ENCODE measurements around the gene COL6A1.

COL6A1 gene

GRCh38 chr21:46007492-46007868 is 25.9 kb downstream of the COL6A1 start:
- no peak for DNase-seq

DNA sequence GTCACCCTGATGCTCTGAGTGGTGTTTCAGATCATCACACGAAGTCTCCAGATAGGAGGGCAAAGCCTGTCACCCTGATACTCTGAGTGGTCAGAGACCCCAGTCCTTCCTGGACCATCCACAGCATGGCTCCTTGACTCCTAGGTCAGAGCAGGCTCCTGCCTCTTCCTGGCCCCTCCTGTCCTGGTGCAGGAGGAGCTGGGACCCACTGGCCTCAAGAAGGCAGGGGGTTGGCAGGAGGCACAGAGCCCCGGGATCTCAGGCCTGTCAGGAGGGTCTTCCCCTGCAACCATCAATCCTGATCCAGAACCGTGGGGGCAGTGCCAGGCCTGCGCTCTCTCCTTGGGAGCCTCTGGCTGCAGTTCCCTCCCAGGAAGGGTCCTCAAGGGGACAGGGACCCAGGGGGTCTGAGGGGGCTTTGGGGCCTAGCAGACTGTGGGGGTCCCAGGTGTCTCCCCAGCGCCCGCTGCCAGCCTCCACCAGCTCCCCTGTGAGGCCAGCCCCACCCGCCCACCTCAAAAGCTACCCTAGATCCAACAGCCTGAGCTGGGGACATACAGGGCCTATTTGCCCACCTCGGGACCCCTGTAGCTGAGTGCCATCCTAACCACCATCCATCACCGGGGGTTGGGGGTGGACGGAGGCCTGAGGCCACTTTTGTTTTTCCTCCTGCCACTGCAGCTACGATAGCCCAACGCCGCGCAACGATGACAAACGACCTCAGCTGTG is 27.5 kb downstream of the COL6A1 start:
- DNase-seq = no peak

DNA sequence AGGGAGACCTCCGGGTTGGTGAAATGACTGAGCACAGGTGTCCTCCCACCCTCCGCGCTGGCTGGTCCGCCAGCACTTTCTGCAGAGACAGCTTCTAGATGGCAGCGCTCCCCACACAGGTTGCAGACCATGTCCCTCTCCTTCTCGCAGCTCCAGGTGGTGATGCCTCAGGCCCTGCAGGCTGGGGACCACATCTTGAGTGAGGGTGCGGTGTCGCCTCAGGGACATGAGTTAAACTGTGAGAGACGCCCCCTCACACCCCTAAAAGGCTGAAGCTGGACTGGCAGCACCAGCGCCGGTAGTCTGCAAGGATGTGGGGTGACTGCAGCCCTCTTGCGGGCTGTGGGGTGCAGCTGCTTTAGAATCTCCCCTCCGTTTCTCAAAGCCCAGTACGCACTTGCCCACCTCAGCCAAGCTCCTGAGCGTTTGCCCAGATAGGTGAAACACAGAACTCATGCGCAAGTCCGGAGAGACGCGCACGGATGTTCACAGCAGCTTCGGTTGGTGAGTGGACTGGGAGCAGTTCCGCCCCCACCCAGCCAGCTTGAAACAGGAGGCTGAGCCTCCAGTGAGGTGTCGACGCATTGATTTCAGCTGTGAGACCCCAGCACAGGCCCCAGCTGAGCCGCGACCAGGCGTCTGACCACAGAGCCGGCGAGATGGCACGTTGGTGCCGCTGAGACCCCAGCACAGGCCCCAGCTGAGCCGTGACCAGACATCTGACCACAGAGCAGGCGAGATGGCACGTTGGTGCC is 28.6 kb downstream of the COL6A1 start:
- DNase-seq = no peak

DNA sequence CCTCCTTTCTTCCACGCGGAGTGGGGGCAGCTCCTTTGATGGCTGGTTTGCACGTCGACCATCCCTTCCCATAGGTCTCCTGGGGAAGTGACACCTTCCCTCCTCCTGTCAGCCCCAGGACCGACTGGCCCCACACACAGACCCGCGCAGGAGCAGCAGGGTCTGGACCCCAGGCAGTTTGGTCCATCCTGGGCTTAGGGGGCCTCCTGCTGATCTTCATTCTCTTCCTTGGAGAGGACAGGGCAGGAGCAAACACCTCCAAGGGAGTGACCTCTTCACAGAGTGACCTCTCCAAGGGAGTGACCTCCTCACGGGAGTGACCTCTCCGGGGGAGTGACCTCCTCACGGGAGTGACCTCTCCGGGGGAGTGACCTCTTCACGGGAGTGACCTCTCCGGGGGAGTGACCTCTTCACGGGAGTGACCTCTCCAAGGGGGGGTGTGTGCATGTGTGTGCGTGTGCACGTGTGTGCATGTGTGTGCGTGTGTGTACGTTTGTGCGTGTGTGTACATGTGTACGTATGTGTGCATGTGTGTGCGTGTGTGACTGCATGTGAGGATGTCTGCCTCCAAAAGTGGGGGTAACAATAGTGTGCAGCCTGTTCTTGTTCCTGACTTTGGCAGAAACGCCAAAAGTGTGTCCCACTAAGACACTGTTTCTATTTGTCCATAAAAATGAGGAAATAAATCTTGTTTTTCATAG is 29.8 kb downstream of the COL6A1 start:
- no peak for DNase-seq

DNA sequence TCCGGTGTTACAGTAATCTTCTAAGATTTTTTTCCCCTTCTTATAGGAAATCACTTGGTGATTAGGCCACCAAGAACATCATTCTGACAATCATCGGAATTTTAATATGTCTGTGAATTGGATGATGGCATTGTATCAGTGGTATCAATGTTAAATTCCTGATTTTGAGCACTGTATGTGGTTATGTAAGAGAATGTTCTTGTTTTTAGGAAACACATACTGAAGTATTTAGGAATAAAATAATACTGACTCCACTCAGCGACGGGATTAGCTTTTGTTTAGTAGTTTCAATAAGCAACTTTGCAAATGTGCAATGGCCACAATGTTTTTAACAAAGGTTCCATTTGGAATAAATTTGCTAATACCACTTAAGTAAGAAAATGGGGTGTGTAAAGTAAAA is 30.6 kb downstream of the COL6A1 start:
- DNase-seq = no peak

GRCh38 chr21:46014828-46015227 is 33.3 kb downstream of the COL6A1 start:
- no peak for DNase-seq

DNA sequence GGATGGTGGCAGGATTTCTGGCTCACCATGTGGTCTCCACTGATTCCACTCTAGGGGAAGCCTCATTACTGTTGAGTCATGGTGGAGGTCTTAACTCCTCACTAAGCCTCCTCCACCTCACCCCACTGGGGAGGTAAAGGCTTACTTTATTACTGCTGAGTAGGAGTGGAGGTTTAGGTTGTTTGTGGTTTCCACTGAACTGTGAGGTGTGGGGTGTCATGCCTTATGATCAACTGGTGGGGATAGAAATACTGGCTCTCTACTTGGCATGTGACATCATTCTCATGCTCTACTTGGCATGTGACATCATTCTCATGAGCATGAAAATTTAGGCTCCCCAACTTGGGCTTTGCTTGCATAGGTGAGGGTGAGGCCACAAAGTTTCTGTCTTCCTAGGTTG is 35.6 kb downstream of the COL6A1 start:
- DNase-seq = no peak

DNA sequence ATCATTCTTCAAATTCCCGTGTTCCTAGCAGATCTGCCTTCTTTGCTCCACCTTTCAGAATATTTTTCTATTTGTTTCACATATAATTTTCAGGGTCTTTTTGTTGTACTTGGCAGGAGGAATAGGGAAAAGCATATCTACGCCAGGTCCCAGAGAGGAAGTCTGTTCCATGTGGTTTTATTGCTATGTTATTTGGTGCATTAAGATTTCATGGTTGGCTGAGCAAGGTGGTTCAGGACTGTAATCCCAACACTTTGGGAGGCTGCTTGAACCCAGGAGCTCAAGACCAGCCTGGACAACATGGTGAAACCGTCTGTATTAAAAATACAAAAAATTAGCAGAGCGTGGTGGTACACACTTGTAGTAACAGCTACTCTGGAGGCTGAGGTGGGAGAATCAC is 36.1 kb downstream of the COL6A1 start:
- DNase-seq = no peak

DNA sequence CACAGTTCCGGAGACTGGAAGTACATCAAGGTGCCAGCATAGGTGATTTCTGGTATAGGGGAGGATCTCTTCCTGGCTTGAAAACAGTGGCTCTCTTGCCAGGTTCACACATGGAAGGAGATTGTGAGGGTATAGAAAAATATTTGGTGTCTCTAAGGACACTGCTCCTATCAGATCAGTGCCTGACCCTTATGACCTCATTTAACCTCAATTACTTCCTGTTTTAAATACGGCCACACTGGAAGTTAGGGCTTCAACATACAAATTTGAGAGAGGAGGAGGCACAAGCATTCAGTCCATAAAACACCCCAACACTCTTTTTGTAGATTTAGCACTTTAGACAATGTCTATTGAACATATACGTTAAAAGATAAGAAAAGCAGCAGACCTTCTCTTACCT is 37.0 kb downstream of the COL6A1 start:
- DNase-seq = no peak

DNA sequence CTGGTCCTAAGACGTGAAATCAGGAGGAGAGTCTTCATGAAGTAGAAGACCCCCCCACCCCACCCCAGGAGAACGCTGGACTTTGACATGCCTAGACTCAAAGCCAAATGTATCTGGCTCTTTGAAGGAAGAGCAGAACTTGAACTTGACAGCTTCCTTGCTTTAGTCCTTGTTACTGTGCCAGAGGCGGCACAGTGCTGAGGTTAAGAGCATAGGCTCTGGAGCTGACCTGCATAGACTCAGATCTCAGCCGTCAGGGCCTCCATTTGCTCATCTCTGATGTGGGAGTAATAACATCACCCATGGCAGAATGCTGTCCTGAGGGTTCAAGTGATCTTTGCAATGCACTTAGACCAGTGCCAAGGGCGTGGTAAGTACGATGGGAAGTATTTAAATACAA is 39.0 kb downstream of the COL6A1 start:
- DNase-seq = no peak

DNA sequence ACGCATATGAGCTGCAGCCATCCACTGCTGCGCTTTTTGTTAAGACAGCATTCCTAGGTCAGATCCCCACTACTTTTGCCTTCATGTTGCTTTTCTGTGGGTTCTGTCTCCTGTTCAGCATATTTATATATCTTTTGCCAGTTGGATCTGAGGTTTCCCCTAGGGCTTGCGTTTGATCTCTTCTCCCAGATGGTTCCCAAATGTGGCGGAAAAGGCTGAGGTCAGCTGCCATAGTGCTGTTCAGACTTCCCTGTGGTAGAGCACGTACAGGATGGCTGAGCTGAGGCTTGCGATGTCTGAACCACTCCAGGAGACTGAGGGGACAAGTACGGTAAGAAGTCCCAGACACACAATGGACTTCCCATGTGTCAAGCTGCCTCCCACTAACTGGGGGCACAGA is 39.8 kb downstream of the COL6A1 start:
- no peak for DNase-seq

DNA sequence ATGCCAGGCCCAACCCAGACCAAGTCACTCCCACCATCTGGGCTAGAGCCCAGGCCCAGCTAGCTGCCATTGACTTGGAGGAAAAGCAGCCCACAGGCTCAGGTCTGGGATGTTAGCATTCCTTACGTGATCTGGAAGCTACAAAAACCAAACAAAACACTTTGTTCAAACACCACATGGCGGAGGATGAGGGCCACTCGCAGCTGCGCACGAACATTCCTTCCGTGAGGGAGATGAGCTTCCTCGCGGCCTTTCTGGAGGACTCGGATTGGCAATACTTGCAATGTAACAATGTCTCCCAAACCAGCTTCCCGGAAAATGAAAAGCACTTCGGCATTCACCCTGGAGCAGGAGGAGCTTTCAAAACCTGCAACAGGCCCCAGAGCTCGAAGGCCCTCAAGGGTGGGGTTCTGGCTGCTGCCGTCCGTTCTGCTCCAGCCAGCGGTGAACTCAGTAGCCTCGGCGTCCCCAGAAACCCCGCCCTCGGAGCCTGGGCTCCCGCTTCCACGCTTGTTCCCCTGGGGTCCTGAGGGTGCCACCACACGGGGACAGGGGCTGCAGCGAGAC is 40.5 kb downstream of the COL6A1 start:
- no peak for DNase-seq

GRCh38 chr21:46022551-46023525 is 41.3 kb downstream of the COL6A1 start:
- no peak for DNase-seq

GRCh38 chr21:46023555-46023954 is 42.0 kb downstream of the COL6A1 start:
- DNase-seq = no peak

- no peak for DNase-seq
These were observed 42.6 kb downstream of the COL6A1 start for GRCh38 chr21:46024141-46024540.

DNA sequence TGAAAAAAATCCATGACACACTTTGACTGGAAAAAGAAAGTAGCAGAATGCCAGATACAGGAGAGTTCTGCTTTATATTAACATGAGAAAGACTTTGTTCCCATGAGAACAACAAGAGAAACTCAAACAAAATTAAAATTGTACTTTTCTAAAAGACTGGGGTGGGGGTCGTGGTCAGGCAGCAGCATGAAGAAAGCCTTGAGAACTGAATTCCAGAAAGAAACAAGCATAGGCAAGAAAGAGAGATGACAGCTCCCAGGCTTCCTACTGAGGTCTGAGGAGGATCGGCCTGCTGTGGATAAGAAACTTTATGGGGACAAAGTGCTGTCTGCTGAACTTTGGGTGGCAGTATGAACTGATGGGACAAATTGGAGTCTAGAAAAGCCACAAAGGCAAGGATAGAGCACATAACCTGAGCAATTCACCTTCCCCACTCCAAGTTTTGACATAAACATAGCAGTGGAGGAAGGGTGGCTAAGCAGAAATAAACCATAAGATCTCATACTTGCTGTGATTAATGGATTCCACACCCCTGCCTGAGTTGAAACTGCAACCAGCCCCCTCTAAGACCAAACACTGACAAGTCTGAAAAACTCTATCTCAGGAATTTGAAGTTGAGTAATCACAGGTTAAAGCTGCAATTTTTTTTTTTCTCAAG is 43.7 kb downstream of the COL6A1 start:
- no peak for DNase-seq

GRCh38 chr21:46027851-46028493 is 46.4 kb downstream of the COL6A1 start:
- no peak for DNase-seq

DNA sequence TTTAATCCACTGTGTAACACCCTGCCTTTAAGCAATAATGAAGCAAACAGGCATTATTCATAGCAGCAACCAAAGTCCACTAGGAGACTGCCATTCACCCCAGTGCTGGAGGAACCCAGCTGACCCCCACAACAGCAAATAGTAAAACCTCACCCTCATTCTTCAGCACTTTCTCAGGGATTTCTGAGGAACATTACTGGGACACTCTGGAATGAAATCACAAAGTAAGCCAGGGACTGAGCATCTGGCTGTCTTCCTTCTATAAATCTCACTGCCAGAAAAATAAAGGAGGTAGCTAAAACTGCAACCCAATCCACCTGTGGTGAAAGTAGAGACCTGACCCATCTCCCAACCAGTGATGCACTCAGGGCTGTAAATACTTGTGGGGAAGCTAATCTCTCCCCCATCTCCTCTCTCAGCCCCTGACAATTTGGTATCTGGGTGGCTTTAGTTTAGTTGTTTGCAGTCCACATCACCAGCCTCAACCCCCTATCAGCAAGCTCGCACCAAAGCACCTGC is 47.1 kb downstream of the COL6A1 start:
- DNase-seq = no peak

DNA sequence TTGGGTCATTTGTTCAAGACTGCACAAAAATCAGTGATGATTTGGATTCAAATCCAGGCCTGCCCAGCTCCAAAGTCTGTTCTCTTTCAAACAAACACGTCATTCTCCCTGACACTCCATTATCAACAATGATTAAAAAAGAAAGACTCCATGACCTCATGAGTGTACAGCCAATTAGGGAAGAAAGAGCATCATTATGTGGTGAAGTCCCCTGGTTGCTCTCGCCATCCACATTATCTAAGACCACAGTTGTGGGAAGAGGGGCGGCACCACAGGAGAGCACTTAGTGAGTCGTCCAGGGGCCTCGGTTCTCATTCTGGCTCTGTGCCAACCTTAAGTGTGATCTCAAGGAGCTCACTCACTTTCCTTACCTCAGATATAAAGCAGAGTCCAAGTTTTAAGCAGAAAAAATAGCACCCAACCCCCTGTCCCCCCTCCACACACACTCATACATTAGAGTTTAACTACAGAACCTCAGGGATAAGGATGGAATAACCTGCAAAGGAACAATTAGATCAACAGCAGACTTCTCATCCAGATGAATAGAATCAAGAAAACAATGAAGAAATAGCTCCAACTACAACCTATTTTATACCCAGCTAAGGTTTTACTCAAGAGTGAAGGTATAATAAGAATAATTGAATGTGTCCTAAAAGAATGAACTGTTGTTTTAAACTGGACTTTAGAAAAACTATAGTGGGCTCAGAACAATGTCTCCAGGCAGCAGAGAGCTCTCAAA is 47.8 kb downstream of the COL6A1 start:
- no peak for DNase-seq

- DNase-seq = no peak
These were observed 49.9 kb downstream of the COL6A1 start for GRCh38 chr21:46031484-46031883.
